PC-3 (cell line): ENCODE data around the gene ZKSCAN5. TPM values are rescaled to one million over a fixed set of nuclear protein-coding genes. Genes with fewer than 3 reads are reported as not detected.
"Not testable (repeated sequence)": the region's sequence is repeated elsewhere in the genome, so short reads cannot be mapped to it uniquely, and the experiment has no call there.

Experiments
- ATAC-seq: fragments of 200-7000 bp; cut with Tn5 transposase; 2 replicates; pipeline ENCODE4 v1.9.1; 2020; ENCODE audit warnings: mild to moderate bottlenecking, moderate library complexity
- BruUV-seq: library from RNA; stranded (reverse); fragments of 400-500 nt; replicated peaks from 2 replicates; lab custom pipeline; 2021; lab: Mats Ljungman, UMichigan
- CTCF ChIA-PET: fragments of 300-600 bp; sonication (Branson Sonifier 250); formaldehyde crosslinking; loops from one replicate; lab custom pipeline; 2022; ENCODE audit warnings: antibody characterized with exemption; lab: Charles Lee
- POLR2A ChIA-PET: fragments of 300-600 bp; sonication (Branson Sonifier 250); formaldehyde crosslinking; loops from one replicate; lab custom pipeline; 2022; ENCODE audit warnings: antibody characterized with exemption; ENCODE audit not compliant: unreplicated experiment; lab: Charles Lee
- DNase-seq: peaks from one replicate; pipeline ENCODE4 v3.0.0-alpha.2; 2015
- H2AFZ ChIP-seq: fragments of 300-600 bp; sonication (generic); 2 replicates; pipeline ENCODE4 v1.6.0; 2016; ENCODE audit warnings: antibody characterized with exemption, low read length
- H3F3A ChIP-seq: fragments of 300-600 bp; sonication (generic); one replicate; pipeline ENCODE4 v1.6.0; 2017; ENCODE audit warnings: antibody characterized with exemption, low read length, control low read depth, mild to moderate bottlenecking; ENCODE audit not compliant: unreplicated experiment
- H3K27ac ChIP-seq: fragments of 300-600 bp; sonication (generic); 2 replicates; pipeline ENCODE4 v1.5.1; 2016; ENCODE audit warnings: mild to moderate bottlenecking, low read length
- H3K27me3 ChIP-seq: fragments of 300-600 bp; sonication (generic); 2 replicates; pipeline ENCODE4 v1.6.1; 2016; ENCODE audit warnings: low read length, mixed read lengths
- H3K36me3 ChIP-seq: fragments of 300-600 bp; sonication (generic); 2 replicates; pipeline ENCODE4 v1.6.1; 2016; ENCODE audit warnings: low read depth, mixed run types, low read length, mixed read lengths
- H3K4me1 ChIP-seq: fragments of 300-600 bp; sonication (generic); 2 replicates; pipeline ENCODE4 v1.5.1; 2016; ENCODE audit warnings: low read length; ENCODE audit not compliant: insufficient read depth
- H3K4me2 ChIP-seq: fragments of 300-600 bp; sonication (generic); 2 replicates; pipeline ENCODE4 v1.6.0; 2016; ENCODE audit warnings: low read length
- H3K4me3 ChIP-seq: fragments of 300-600 bp; sonication (generic); 2 replicates; pipeline ENCODE4 v1.5.1; 2016; ENCODE audit warnings: mild to moderate bottlenecking, low read length, mixed read lengths
- H3K79me2 ChIP-seq: fragments of 300-600 bp; sonication (generic); 2 replicates; pipeline ENCODE4 v1.6.1; 2017; ENCODE audit warnings: low read length, mixed read lengths
- H3K9ac ChIP-seq: fragments of 300-600 bp; sonication (generic); 2 replicates; pipeline ENCODE4 v1.6.0; 2016; ENCODE audit warnings: mild to moderate bottlenecking, low read length
- H3K9me2 ChIP-seq: fragments of 300-600 bp; sonication (generic); replicated peaks from 2 replicates; pipeline ENCODE4 v1.6.1; 2016; ENCODE audit warnings: mixed run types, low read length, mixed read lengths
- H3K9me3 ChIP-seq: fragments of 300-600 bp; sonication (generic); 2 replicates; pipeline ENCODE4 v1.6.1; 2016; ENCODE audit warnings: low read length, mixed read lengths
- H4K20me1 ChIP-seq: fragments of 300-600 bp; sonication (generic); 2 replicates; pipeline ENCODE4 v1.6.1; 2016; ENCODE audit warnings: low read length, mixed read lengths
- EZH2 ChIP-seq: fragments of 300-600 bp; sonication (generic); IDR thresholded peaks from one replicate; pipeline ENCODE4 v1.6.1; 2017; ENCODE audit warnings: antibody characterized with exemption, mild to moderate bottlenecking, low read length; ENCODE audit not compliant: unreplicated experiment
- EZH2phosphoT487 ChIP-seq: fragments of 300-600 bp; sonication (generic); IDR thresholded peaks from 2 replicates; pipeline ENCODE4 v1.6.1; 2018; ENCODE audit warnings: mild to moderate bottlenecking, antibody characterized with exemption, low read length, borderline replicate concordance
- intact Hi-C: fragments of 100-400 bp; cut with micrococcal nuclease; formaldehyde crosslinking; loops from 2 replicates; pipeline ENCODE4 v1.9.0; 2023
- total RNA-seq: library from RNA; depleted of rRNA; stranded (reverse); fragments of >200 nt; gene quantifications from 2 replicates; pipeline ENCODE4 v1.2.3, GENCODE V29; 2014; rRNA removed
- TF ChIP-seq, protein P1 (sequence below): fragments of 300-600 bp; sonication (generic); conservative IDR thresholded peaks from 2 replicates; pipeline ENCODE4 v1.5.1; 2017; ENCODE audit warnings: antibody characterized with exemption, low read depth, mild to moderate bottlenecking, low read length

Gene ZKSCAN5
- total RNA-seq, 1 experiment from 2014 or later: 9.9 TPM

DNA sequence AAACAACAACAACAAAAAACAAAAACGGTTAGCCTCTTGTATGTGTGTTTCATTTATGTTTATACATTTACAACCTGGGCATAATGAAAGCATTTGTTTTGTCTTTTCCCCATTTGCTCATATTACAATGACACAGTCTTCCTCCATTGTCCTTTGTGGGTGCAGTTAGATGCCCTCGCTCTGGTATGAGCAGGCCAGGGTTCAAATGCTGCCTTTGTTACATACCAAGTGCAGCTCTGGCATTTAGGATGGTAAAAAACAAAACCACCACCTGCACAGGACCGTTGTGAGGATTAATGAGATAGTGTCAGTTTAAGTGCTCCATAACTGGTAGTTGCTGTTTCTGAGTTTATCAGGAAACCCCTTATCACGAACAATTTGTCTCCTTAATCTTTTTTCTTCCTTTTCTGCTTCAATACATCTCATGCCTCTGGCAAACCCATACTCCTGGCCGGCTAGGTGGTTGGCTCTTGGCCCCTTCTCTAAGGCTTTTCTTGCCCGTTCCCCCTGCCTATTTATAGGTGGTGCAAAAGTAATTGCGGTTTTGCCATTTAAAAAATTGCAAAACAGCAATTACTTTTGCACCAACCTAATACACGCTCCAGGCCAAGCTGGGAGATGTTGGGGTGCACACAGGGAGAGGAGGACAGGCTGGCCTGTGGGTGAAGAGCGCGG lies 75.0 kb downstream of the ZKSCAN5 start:
- H3K27ac ChIP-seq: no peak overlapping the region
- H3K4me3 ChIP-seq: no peak overlapping the region
- H3K4me1 ChIP-seq: no peaks in the 10 kb centered on the region
- no peak overlapping the region for H2AFZ ChIP-seq
- no peak for TF ChIP-seq EZH2
- TF ChIP-seq EZH2phosphoT487: no peak
- TF ChIP-seq, protein P1, sequence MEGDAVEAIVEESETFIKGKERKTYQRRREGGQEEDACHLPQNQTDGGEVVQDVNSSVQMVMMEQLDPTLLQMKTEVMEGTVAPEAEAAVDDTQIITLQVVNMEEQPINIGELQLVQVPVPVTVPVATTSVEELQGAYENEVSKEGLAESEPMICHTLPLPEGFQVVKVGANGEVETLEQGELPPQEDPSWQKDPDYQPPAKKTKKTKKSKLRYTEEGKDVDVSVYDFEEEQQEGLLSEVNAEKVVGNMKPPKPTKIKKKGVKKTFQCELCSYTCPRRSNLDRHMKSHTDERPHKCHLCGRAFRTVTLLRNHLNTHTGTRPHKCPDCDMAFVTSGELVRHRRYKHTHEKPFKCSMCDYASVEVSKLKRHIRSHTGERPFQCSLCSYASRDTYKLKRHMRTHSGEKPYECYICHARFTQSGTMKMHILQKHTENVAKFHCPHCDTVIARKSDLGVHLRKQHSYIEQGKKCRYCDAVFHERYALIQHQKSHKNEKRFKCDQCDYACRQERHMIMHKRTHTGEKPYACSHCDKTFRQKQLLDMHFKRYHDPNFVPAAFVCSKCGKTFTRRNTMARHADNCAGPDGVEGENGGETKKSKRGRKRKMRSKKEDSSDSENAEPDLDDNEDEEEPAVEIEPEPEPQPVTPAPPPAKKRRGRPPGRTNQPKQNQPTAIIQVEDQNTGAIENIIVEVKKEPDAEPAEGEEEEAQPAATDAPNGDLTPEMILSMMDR: no peak
- H3K36me3 ChIP-seq: no peaks in the 10 kb centered on the region
- CTCF ChIA-PET: no interaction called here
- H3F3A ChIP-seq: no peaks in the 10 kb centered on the region
- H4K20me1 ChIP-seq: no peaks in the 10 kb centered on the region
- no peak overlapping the region for H3K9ac ChIP-seq
- DNase-seq: no peak
- ATAC-seq: no peak
- H3K27me3 ChIP-seq: peaks cover 36% of the 10 kb centered on the region
- H3K9me3 ChIP-seq: no peaks in the 10 kb centered on the region
- no peak overlapping the region for H3K4me2 ChIP-seq
- POLR2A ChIA-PET: no interaction called here
- intact Hi-C loops: no loop called here
- no peaks in the 10 kb centered on the region for H3K79me2 ChIP-seq
- no TSS peak for BruUV-seq
- no peaks in the 10 kb centered on the region for H3K9me2 ChIP-seq

DNA sequence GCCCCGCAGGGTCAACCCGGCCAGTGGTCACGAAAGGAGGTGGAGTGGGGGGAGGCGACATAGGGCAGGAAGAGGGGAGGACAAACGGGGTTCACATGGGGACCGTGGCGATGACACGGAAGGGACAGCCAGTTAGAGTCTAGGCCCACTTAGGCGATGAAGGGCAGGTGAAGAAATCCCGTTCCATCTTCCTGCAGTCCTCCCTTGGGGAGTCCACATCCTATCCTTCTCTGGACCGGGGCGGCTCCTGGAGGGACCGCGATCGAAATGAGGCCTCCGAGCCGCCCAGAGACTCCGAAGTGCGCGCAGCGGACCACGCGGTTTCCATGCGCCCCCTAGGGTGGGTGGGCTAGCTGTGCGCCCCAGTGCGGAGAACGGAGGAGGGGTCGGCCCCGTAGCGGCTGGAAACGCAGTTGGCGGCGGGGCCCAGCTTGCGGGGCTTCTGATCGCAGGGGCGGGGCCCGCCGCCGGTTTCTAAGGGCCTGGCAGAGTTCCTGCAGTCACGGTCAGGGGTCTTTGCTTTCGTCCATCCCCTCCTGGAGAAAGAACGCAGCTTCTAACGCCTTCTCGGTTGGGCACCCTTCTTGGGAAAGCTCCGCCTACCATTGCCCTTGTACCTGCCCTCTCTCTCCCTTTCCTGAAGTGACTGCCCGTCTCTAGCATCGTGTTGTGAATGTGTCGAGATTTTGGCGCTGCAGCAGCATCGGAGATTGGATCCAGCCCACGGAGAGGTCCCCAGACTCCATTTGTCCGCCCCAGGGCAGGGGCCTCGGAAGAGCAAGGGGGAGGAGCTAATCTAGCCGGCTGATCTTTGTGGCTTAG lies 75.7 kb downstream of the ZKSCAN5 start:
- CTCF ChIA-PET: no interaction called here

DNA sequence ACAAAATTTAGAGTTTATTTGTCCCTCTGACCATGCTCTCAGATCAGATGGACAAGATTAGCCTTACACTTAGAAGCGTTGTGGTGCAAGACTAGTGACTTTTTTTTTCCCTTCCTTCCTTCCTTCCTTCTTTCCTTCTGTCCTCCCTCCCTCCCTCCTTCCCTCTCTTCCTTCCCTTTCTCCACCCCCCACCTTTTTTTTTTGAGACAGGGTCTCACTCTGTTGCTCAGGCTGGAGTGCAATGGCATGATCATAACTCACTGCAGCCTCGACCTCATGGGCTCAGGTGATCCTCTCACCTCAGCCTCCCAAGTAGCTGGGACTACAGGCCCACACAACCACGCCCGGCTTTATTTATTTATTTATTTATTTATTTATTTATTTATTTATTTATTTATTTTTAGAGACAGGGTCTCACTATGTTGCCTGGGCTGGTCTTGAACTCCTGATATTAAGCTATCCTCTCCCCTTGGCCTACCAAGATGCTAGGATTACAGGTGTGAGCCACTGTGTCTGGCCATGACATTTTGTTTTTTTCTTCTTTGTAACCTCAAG lies 76.4 kb downstream of the ZKSCAN5 start:
- H3F3A ChIP-seq, H3K4me2 ChIP-seq, ATAC-seq, H3K9me2 ChIP-seq, intact Hi-C loops, BruUV-seq, H3K4me3 ChIP-seq, H3K9me3 ChIP-seq, H3K79me2 ChIP-seq, H3K27ac ChIP-seq, H3K4me1 ChIP-seq, DNase-seq, H3K9ac ChIP-seq, CTCF ChIA-PET, H4K20me1 ChIP-seq, H2AFZ ChIP-seq, POLR2A ChIA-PET, H3K36me3 ChIP-seq: not testable (repeated sequence)
- peaks cover 45% of the 10 kb centered on the region for H3K27me3 ChIP-seq

More for the DNA sequence above, 75.7 kb downstream of the ZKSCAN5 start:
- DNase-seq (no peak), ATAC-seq (no peak)
- no peak overlapping the region for H2AFZ ChIP-seq
- H3K4me1 ChIP-seq: no peaks in the 10 kb centered on the region
- no peaks in the 10 kb centered on the region for H3F3A ChIP-seq
- intact Hi-C loops: no loop called here
- POLR2A ChIA-PET: no interaction called here
- no peaks in the 10 kb centered on the region for H3K9me3 ChIP-seq
- no peak overlapping the region for H3K27ac ChIP-seq
- H3K79me2 ChIP-seq: no peaks in the 10 kb centered on the region
- H3K27me3 ChIP-seq: peaks cover 43% of the 10 kb centered on the region
- no peak for TF ChIP-seq EZH2
- TF ChIP-seq, protein P1: no peak
- TF ChIP-seq EZH2phosphoT487: no peak
- H3K9ac ChIP-seq: no peak overlapping the region
- H4K20me1 ChIP-seq: no peaks in the 10 kb centered on the region
- H3K4me3 ChIP-seq: no peak overlapping the region
- no TSS peak for BruUV-seq
- no peak overlapping the region for H3K4me2 ChIP-seq
- no peaks in the 10 kb centered on the region for H3K9me2 ChIP-seq
- no peaks in the 10 kb centered on the region for H3K36me3 ChIP-seq

Other genes starting within 250 kb of the ZKSCAN5 start
- 2.8 and 4.7 TPM in 2 replicates for gene MYH16, start 231.8 kb upstream of the ZKSCAN5 start, total RNA-seq
- 183 and 193 TPM in 2 replicates for gene ARPC1A, start 178.8 kb upstream of the ZKSCAN5 start, total RNA-seq
- 358 and 381 TPM in 2 replicates for gene ARPC1B, start 129.9 kb upstream of the ZKSCAN5 start, total RNA-seq
- 58.6 and 84.7 TPM in 2 replicates for gene PDAP1, start 96.1 kb upstream of the ZKSCAN5 start, total RNA-seq
- gene BUD31, start 95.7 kb upstream of the ZKSCAN5 start, total RNA-seq: 120 and 144 TPM in 2 replicates
- 10.4 and 11.5 TPM in 2 replicates for gene PTCD1, start 65.9 kb upstream of the ZKSCAN5 start, total RNA-seq
- 49.5 and 65.3 TPM in 2 replicates for gene CPSF4, start 65.7 kb upstream of the ZKSCAN5 start, total RNA-seq
- gene ATP5MF, start 38.5 kb upstream of the ZKSCAN5 start, total RNA-seq: 660 and 1,030 TPM in 2 replicates
- 6.6 and 8.3 TPM in 2 replicates for gene ZNF789, start 31.8 kb upstream of the ZKSCAN5 start, total RNA-seq
- 17.7 and 19.4 TPM in 2 replicates for gene ZNF394, start 4.4 kb upstream of the ZKSCAN5 start, total RNA-seq
- 2.2 and 3.8 TPM in 2 replicates for gene FAM200A, start 47.5 kb downstream of the ZKSCAN5 start, total RNA-seq
- not detected in 2 replicates for gene ZNF655, start 54.0 kb downstream of the ZKSCAN5 start, total RNA-seq
- gene TMEM225B, start 93.6 kb downstream of the ZKSCAN5 start, total RNA-seq: not detected in 2 replicates
- gene ZSCAN25, start 112.3 kb downstream of the ZKSCAN5 start, total RNA-seq: 13.9 and 18.9 TPM in 2 replicates
- not detected in 2 replicates for gene CYP3A5, start 175.3 kb downstream of the ZKSCAN5 start, total RNA-seq
- gene CYP3A7, start 230.5 kb downstream of the ZKSCAN5 start, total RNA-seq: not detected in 2 replicates